HG02623 (cell line): ENCODE measurements around the gene TNFRSF11A.

Source experiments
- ATAC-seq: cut with Tn5 transposase; IDR thresholded peaks from one replicate; pipeline ENCODE4 v1.9.1; 2021; ENCODE audit warnings: moderate library complexity; ENCODE audit not compliant: unreplicated experiment

Gene TNFRSF11A

DNA sequence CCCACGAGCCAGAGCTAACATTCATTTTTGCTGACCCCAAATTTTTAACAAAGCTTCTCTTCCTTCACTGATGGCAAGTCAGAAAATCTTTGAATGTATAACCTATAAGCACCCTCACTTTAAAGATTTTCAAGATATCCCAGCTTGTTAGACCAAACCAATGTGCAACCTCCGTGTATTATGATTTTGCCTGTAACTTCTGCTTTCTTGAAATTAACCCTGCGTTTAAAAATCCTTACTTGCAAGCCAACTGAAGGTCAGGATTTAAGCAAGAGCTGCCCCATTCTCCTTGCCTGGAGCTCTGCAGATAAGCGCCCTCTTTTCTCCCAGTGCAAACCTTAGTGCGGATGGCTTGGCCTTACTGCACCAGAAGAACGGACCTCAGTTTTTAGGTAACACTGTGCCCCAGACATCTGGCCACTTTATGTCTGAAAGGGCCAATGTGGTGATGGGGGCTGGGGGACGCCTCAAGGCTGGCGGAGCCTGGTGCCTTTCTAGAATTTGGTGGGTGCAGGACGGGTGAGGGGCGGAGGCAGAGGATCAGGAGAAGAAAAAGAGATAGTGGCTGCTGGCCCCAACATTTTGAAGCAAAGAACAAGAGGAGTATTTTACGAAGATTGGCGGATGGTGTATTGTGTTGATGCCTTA lies 805 bp upstream of the TNFRSF11A start:
- ATAC-seq: no peak

DNA sequence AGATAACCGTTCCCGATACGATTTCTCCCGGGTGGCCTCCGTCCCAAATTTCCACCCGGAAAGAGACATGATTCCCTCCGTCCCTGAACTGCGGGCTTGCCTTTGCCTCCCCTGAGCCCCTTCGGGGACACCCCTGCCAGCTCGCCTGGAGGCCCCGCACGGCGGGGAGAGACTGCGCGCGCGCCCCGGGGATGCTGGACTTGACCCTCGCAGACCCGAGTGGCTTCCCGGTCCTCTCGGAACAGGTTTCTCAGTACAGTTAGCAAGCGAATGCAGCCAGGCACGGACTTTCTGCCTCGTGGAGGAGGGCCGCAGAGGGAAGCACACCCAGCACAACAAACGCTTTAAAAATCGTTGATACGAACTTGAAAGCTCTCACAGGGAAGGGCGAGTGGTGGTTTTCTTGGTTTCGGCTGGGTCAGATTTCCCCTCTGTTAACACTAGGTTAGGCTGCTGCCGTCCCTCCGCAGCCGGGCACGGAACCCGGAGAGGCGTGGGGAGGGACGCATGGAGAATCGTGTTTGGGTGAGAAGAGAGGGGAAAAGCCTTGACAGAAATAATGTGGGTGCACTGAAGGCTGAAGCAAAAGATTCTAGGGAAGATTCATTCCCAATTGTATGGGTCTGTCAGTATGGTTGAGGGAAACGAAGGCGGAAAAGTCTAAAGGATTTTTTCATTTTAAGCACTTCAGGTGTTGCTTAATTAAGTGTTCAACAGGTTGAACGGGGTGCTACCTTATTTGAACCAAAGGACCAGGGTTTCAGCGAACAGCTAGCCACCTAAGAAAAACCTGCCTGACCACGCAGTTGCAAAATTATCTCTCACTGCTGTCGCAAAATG lies 916 bp downstream of the TNFRSF11A start:
- no peak for ATAC-seq

DNA sequence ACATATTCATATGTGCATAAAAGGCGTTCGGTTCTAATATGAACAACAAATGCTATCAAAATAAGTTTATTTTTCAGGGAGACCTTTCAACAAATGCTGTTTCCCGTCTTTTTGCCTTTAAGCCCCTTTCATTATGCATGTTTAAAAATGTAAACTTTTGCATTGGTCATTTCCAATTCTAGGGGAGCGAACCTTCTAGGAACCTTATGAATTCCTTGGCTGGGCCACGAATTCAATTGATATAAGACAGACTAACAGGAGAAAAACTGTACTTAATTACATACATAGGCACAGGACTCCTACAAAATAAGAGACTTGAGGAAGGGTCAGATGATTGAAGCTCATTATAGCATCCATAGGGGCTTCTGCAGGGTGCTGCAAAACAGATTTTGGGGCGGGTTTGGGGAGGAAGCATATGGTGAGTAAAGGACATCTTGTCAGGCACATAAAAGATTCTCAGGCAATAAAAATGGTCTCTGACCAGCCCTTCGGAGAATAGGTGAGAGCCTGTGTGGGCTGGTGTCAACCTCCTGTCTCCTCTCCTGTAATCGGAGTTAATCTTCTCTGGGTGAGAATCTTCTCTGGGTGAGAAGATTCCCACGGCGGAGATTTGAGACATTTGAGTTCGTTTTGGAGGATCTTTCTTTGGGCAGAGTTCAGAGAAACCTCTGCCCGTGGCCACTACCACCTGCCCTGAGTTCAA lies 1.7 kb downstream of the TNFRSF11A start:
- ATAC-seq: no peak

- no peak for ATAC-seq
These were observed 2.9 kb downstream of the TNFRSF11A start for GRCh38 chr18:62327977-62328376.

DNA sequence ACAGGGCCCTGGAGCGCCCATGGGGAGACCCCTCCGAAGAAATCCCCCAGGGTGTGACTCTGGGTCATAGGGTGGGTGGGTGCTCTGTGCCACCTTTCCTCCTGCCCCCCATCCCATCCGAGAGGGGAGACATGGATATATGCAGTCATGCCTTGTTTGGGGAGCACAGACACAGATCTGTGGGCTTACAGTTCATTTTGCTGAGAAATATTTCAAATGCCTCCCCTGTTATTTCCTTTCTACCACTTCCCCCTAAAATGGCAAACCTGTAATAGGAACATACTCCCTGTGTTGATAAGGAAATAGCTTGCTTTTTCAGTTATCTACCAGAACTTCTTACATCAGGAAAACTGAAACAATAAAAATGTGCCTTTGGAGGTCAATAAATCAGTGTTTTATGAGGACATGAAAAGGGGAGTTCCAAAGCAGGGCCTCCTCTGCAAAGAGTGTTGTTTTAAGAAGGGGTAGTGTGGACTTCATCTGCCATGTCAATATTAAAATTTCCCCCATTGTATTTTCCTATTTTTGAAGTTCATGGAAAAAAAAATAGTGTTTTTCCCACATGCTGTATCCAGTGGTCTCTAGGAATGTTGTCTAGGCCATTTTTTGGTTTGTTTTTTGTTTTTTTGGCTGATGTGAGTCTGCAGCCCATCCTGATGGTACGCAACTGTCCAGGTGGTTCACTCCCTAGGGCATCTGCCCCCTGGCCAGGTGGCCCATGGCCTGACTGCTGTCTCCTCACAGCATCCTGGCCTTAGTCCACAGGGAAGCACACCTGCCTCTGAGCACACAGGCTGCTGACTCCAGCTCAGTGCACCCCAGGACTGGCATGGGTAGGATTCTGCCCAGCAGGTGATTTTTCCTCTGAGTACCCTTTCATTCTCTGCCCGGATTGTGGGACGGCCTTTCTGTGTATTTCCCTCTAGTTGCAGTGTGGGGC lies 3.7 kb downstream of the TNFRSF11A start:
- ATAC-seq: no peak

DNA sequence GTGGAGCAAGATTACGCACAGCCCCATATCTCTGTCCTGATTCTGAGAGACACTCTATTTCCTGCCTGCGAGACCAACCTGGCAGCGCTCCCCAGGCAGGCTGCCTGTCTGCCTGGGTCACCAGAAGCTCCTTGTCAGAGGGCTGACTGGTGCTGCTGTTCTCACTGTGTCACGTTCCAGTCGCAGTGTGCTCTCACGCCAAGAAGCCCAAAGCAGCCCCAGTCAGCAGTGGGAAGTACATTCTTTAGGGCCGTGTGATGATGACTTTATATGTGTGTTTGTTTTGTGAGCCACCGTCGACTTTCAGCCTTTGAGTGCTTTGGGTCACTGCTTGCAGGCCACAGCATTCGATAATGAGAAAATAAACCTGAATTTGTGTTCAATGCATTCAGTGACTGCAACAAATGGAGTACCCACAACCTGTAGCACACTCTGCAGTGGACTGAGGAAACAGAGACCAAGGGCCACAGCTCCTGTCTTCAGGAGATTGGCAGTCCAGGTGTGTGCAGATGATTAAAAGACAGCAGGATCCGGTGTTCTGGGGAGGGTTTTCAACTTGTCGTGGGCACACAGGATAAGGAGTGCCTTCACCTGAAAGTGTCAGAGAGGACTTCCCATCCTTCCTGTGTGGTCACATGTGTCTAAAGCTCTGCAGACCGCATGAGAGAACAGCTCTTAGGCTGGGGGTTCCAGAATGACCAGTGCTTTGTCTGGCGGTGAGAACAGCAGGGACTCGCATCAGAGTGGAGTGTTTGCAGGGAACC lies 4.8 kb downstream of the TNFRSF11A start:
- ATAC-seq: no peak

DNA sequence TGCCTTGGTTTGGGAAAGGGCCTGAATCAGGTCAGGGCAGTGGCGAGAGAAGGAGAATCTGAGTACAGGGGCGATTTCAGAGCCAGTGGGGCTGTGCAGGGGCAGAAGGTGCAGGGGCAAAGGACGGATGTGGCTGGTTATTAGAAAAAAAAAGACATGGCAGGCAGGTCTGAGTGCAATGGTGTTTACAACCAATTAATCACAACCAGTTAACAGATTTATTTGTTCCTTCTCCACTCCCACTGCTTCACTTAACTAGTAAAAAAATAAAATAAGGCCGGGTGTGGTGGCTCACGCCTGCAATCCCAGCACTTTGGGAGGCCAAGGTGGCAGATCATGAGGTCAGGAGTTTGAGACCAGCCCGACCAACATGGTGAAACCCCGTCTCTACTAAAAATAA lies 5.5 kb downstream of the TNFRSF11A start:
- ATAC-seq: no peak

GRCh38 chr18:62331581-62332356 lies 6.7 kb downstream of the TNFRSF11A start:
- no peak for ATAC-seq

DNA sequence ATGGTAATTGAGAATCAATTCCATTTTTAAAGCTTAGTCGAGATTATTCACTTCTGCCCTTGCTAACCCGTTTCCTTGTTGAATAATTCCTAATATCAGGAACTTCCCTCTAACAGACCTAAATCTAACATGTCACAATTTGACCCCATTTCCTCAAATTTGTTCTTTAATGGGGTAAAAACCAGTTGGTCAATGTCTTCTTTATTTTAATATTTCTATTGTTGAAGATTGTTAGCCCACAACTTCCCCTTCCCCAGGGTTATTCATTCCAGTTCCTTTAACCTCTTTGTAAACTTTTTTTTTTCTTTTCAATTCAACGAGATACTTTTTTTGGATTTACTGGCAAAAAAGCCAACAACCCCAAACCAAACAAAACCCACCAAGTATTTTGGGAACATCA lies 7.3 kb downstream of the TNFRSF11A start:
- no peak for ATAC-seq

- no peak for ATAC-seq
These were observed 8.0 kb downstream of the TNFRSF11A start for GRCh38 chr18:62332964-62333695.

DNA sequence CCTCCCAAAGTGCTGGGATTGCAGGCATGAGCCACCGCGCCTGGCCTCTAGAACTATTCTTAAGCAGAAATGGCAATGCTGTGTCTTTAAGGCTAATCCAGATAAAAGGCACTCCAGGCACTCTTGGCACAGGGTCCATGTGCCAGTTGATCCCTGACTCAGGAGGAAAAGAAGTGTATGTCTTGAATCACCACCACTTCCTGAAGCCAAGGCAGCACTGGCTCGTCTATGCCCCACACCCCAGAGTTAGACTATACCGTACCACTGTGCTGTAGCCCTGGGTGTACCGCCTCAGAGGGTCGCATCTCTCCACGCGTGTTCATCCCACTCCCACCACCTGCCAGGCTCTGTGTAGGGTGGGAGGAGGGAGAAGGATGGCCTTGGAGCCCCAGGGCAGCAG lies 9.0 kb downstream of the TNFRSF11A start:
- no peak for ATAC-seq

DNA sequence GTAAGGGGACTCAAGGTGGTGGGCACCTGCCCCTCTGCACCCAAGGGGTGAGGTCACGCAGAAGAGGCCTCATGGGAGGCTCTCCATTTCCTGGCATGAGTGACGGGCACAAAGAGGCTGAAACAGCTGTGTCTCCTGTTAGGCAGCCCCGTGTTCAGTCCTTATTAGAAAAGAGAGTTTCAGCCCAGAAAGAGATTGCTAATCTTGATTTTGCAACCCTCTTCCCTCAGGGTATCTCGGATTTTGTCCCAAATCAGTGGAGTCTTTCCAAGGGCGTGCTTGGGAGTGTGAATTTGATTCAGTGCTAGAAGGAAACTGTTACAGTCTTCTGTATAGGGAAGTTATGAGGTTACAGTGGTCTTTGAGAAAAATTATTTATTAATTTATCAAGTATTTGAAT lies 10.4 kb downstream of the TNFRSF11A start:
- ATAC-seq: no peak

GRCh38 chr18:62336618-62337017 lies 11.5 kb downstream of the TNFRSF11A start:
- no peak for ATAC-seq

DNA sequence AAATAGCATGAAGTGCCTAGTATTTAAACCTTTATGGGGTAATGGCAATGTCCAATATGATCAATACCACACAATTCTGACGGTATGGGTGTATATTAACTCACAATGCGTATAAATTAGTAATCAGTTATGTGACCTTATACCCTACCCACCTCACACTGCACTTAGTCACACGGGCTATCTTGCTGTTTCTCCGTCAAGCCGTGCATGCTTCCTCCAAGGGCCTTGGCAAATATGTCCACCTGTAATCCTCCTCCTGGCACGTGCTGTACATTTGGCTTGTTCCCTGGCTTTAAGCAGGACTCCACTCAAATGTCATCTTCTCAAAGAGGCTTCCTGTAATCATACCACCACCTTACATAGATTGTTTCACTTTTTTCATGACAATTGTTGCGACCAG lies 12.2 kb downstream of the TNFRSF11A start:
- no peak for ATAC-seq

- no peak for ATAC-seq
These were observed 13.5 kb downstream of the TNFRSF11A start for GRCh38 chr18:62338446-62339105.

DNA sequence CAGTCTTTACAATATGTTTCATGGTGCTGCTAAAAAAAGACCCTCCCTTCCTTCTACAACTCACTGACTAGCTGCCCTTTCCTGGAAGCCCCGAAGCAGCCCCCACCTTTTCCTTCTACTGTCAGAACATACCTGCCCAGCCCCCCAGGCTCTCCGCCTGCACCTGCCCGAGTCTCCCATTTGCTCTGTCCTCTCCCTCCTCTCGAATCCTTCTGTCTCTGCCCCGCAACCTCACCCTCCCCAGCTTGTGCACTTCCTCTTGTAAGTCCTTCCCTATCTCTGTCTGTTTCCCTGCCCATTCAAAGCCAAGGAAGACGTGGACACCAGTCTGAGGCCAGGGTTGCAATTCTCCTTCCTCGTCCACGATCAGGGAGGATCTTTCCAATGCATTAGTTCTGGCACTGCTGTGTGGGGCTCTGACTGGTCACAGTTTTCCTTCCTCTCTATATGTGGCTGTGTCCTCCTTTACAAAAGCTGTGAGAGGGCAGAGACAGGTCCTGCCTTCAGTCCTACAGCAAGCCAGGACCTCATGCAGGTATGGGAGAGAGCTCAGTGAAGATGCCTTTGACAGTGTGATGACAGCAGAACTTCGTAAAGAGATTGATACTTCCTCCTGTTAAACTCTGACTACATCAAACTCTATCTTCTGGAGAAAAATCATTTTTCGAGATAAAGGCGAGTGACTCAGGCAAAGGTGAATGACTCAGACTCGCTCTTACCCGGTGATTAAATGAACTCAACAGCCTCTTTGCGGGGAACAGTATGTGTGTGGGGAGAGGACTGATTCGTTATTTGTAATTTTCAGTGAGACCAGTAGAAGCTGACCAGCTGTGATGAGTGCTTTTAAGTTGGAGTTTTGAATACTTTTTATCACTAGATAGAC lies 14.2 kb downstream of the TNFRSF11A start:
- no peak for ATAC-seq

DNA sequence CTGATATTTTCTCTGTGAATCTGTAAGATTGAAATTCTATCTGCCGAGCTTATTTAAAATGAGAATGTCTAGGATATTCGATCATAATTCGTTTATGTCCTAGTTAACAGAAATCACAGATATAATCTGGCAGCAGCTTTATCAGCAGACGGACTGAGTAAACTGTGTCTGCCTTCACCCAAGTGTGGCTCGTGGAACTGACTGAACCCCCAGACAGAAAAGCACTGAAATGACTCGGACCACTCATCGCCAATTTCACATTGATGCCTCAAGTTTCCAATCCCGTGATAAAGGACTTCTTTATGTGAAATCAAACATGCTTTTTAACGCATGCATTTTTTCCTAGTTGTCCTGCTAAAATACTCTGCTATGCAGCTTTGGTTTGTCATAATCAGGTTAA lies 15.9 kb downstream of the TNFRSF11A start:
- ATAC-seq: no peak
